HG03045 (cell line): Measurements from ENCODE around the gene POU3F3.

Source experiments
- ATAC-seq: cut with Tn5 transposase; IDR thresholded peaks from one replicate; pipeline ENCODE4 v1.9.1; 2021; ENCODE audit warnings: mild to moderate bottlenecking, moderate library complexity; ENCODE audit not compliant: unreplicated experiment

The POU3F3 gene

GRCh38 chr2:104901037-104901881 is 47.3 kb downstream of the POU3F3 start:
- no peak for ATAC-seq

GRCh38 chr2:104902317-104902716 is 48.4 kb downstream of the POU3F3 start:
- no peak for ATAC-seq
